DOHH2 (cell line): Measurements from ENCODE around the gene SIX2.

Experiments
- EZH2phosphoT487 ChIP-seq: fragments of 200-600 bp; sonication (generic); IDR thresholded peaks from 2 replicates; pipeline ENCODE4 v1.6.1; 2017; ENCODE audit warnings: borderline replicate concordance, mild to moderate bottlenecking, antibody characterized with exemption, low read length, moderate library complexity, mixed read lengths
- TF ChIP-seq, protein P1 (sequence below): fragments of 200-600 bp; sonication (generic); IDR thresholded peaks from one replicate; pipeline ENCODE4 v1.5.1; 2014; ENCODE audit warnings: antibody characterized with exemption, mild to moderate bottlenecking, low read depth, low read length; ENCODE audit not compliant: poor library complexity, severe bottlenecking

GRCh38 chr2:45006041-45006941 lies 3.0 kb downstream of the SIX2 start:
- TF ChIP-seq, protein P1, sequence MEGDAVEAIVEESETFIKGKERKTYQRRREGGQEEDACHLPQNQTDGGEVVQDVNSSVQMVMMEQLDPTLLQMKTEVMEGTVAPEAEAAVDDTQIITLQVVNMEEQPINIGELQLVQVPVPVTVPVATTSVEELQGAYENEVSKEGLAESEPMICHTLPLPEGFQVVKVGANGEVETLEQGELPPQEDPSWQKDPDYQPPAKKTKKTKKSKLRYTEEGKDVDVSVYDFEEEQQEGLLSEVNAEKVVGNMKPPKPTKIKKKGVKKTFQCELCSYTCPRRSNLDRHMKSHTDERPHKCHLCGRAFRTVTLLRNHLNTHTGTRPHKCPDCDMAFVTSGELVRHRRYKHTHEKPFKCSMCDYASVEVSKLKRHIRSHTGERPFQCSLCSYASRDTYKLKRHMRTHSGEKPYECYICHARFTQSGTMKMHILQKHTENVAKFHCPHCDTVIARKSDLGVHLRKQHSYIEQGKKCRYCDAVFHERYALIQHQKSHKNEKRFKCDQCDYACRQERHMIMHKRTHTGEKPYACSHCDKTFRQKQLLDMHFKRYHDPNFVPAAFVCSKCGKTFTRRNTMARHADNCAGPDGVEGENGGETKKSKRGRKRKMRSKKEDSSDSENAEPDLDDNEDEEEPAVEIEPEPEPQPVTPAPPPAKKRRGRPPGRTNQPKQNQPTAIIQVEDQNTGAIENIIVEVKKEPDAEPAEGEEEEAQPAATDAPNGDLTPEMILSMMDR = no peak
- TF ChIP-seq EZH2phosphoT487 = no peak
